Mesenchymal stem cell (in vitro differentiated cells and primary cell): ENCODE results near the gene ANKRA2.

Experiments used
- DNase-seq: peaks from one replicate; pipeline ENCODE4 v3.0.0-alpha.2; 2013
- H2AFZ ChIP-seq: one replicate; pipeline ENCODE4 v1.6.1; 2013; ENCODE audit warnings: low read depth, mild to moderate bottlenecking, control low read depth, inconsistent platforms, low read length, moderate library complexity
- H2AK5ac ChIP-seq: 2 replicates; pipeline ENCODE4 v1.6.1; 2013; ENCODE audit warnings: low read length, moderate library complexity, mild to moderate bottlenecking, inconsistent platforms; ENCODE audit not compliant: severe bottlenecking
- H2BK120ac ChIP-seq: one replicate; pipeline ENCODE4 v1.6.1; 2013; ENCODE audit warnings: low read depth, mild to moderate bottlenecking, inconsistent platforms, low read length, moderate library complexity
- H2BK12ac ChIP-seq, 2 experiments: one replicate each; pipeline ENCODE4 v1.6.1; 2013; ENCODE audit warnings: inconsistent platforms in 2 of 2, low read length in 2 of 2, mild to moderate bottlenecking in 2 of 2, moderate library complexity in 2 of 2, control low read depth in 1 of 2
- H2BK15ac ChIP-seq: one replicate; pipeline ENCODE4 v1.6.1; 2013; ENCODE audit warnings: mild to moderate bottlenecking, low read depth, inconsistent platforms; ENCODE audit not compliant: poor library complexity, severe bottlenecking
- H2BK5ac ChIP-seq: 2 replicates; pipeline ENCODE4 v1.6.1; 2013; ENCODE audit warnings: low read depth, mild to moderate bottlenecking, low read length, control low read depth, inconsistent platforms; ENCODE audit not compliant: poor library complexity, severe bottlenecking
- H3K14ac ChIP-seq, 2 experiments: one replicate each; pipeline ENCODE4 v1.6.1; 2013; ENCODE audit warnings: inconsistent platforms in 2 of 2, low read length in 2 of 2, control low read depth in 1 of 2, mild to moderate bottlenecking in 1 of 2, moderate library complexity in 1 of 2
- H3K18ac ChIP-seq, 2 experiments: one replicate each; pipeline ENCODE4 v1.6.1; 2013; ENCODE audit warnings: inconsistent platforms in 2 of 2, low read length in 2 of 2, control low read depth in 1 of 2, low read depth in 1 of 2, mild to moderate bottlenecking in 1 of 2
- H3K23ac ChIP-seq, 2 experiments: one replicate each; pipeline ENCODE4 v1.6.1; 2013; ENCODE audit warnings: inconsistent platforms in 2 of 2, low read length in 2 of 2, mild to moderate bottlenecking in 2 of 2, moderate library complexity in 2 of 2, control low read depth in 1 of 2
- H3K27ac ChIP-seq: 2 replicates; pipeline ENCODE4 v1.5.1; 2013; ENCODE audit warnings: mild to moderate bottlenecking, moderate library complexity, low read length, control low read depth, inconsistent platforms; ENCODE audit not compliant: poor library complexity, severe bottlenecking
- H3K27me3 ChIP-seq, 2 experiments: 2 replicates each; pipeline versions ENCODE4 v1.6.1 to v1.7.0; 2013; ENCODE audit warnings: low read length in 2 of 2, mild to moderate bottlenecking in 2 of 2, moderate library complexity in 2 of 2, control low read depth in 1 of 2, inconsistent platforms in 1 of 2; ENCODE audit not compliant: control insufficient read depth in 1 of 2, insufficient read depth in 1 of 2
- H3K36me3 ChIP-seq, 2 experiments: 2 replicates each; pipeline versions ENCODE4 v1.6.1 to v1.7.0; 2013; ENCODE audit warnings: low read length in 2 of 2, control low read depth in 1 of 2, inconsistent platforms in 1 of 2, low read depth in 1 of 2, mild to moderate bottlenecking in 1 of 2; ENCODE audit not compliant: insufficient read depth in 2 of 2, control insufficient read depth in 1 of 2
- H3K4ac ChIP-seq, 2 experiments: one replicate each; pipeline ENCODE4 v1.6.1; 2013; ENCODE audit warnings: inconsistent platforms in 2 of 2, low read length in 2 of 2, mild to moderate bottlenecking in 2 of 2, moderate library complexity in 2 of 2, control low read depth in 1 of 2, low read depth in 1 of 2
- H3K4me1 ChIP-seq: 2 replicates; pipeline ENCODE4 v1.6.1; 2013; ENCODE audit warnings: low read depth, low read length, control low read depth; ENCODE audit not compliant: control insufficient read depth, insufficient read depth
- H3K4me2 ChIP-seq: 2 replicates; pipeline ENCODE4 v1.6.1; 2013; ENCODE audit warnings: low read length, mild to moderate bottlenecking, inconsistent platforms; ENCODE audit not compliant: poor library complexity, severe bottlenecking
- H3K4me3 ChIP-seq, 2 experiments: 2 replicates each; pipeline versions ENCODE4 v1.5.1 to v1.7.0; 2013; ENCODE audit warnings: low read length in 2 of 2, mild to moderate bottlenecking in 2 of 2, control low read depth in 1 of 2, low read depth in 1 of 2; ENCODE audit not compliant: insufficient read depth in 1 of 2
- H3K79me1 ChIP-seq: replicated peaks from 2 replicates; pipeline ENCODE4 v1.6.1; 2013; ENCODE audit warnings: mild to moderate bottlenecking, control low read depth, low read length, inconsistent platforms; ENCODE audit not compliant: poor library complexity, severe bottlenecking
- H3K9ac ChIP-seq: 2 replicates; pipeline ENCODE4 v1.7.0; 2013; ENCODE audit warnings: mild to moderate bottlenecking, low read length, moderate library complexity
- H3K9me3 ChIP-seq: 2 replicates; pipeline ENCODE4 v1.7.0; 2013; ENCODE audit warnings: mild to moderate bottlenecking, low read length; ENCODE audit not compliant: control insufficient read depth
- H4K8ac ChIP-seq: one replicate; pipeline ENCODE4 v1.6.1; 2013; ENCODE audit warnings: inconsistent platforms, mild to moderate bottlenecking, low read length, moderate library complexity
- H4K91ac ChIP-seq: one replicate; pipeline ENCODE4 v1.6.1; 2013; ENCODE audit warnings: mild to moderate bottlenecking, low read length, inconsistent platforms
- WGBS: methylation state at CpG from one replicate; pipeline ENCODE4 v1.1.7; 2013; ENCODE audit warnings: mixed read lengths; 5-methylcytosine and 5-hydroxymethylcytosine counted together

The ANKRA2 gene

GRCh38 chr5:73596705-73597328 is 31.4 kb upstream of the ANKRA2 start:
- peaks cover 5% of the 10 kb centered on the region for H3K9me3 ChIP-seq

GRCh38 chr5:73592551-73592950 is 27.1 kb upstream of the ANKRA2 start:
- no peak overlapping the region for H2AFZ ChIP-seq
- peaks cover 3% of the 10 kb centered on the region for H3K4me1 ChIP-seq
- H3K9ac ChIP-seq: no peak overlapping the region
- no peaks in the 10 kb centered on the region for H3K9me3 ChIP-seq
- H2AK5ac ChIP-seq: no peak overlapping the region
- no peak overlapping the region for H4K91ac ChIP-seq
- peak overlapping the region; percentile 32 for H3K27ac ChIP-seq
- H3K79me1 ChIP-seq: no peaks in the 10 kb centered on the region
- H2BK120ac ChIP-seq: no peak overlapping the region
- H4K8ac ChIP-seq: no peak overlapping the region
- no peak overlapping the region for H3K4me3 ChIP-seq
- no peaks in the 10 kb centered on the region for H3K36me3 ChIP-seq
- no peak overlapping the region for H2BK15ac ChIP-seq
- H3K4me2 ChIP-seq: no peak overlapping the region
- no peak overlapping the region for H3K18ac ChIP-seq
- no peak overlapping the region for H2BK12ac ChIP-seq
- no peak overlapping the region for H3K23ac ChIP-seq
- H3K14ac ChIP-seq: no peak overlapping the region
- no peak overlapping the region for H3K4ac ChIP-seq
- no peaks in the 10 kb centered on the region for H3K27me3 ChIP-seq
- DNase-seq: no peak
- no peak overlapping the region for H2BK5ac ChIP-seq
- WGBS: 0% methylated on average over 1 of the region's 1 CpG

More at GRCh38 chr5:73596705-73597328, 31.4 kb upstream of the ANKRA2 start:
- no peak overlapping the region for H3K23ac ChIP-seq
- H3K14ac ChIP-seq: no peak overlapping the region
- H3K27ac ChIP-seq: no peak overlapping the region
- no peaks in the 10 kb centered on the region for H3K79me1 ChIP-seq
- H3K27me3 ChIP-seq: no peaks in the 10 kb centered on the region
- no peak overlapping the region for H2AK5ac ChIP-seq
- no peak overlapping the region for H4K8ac ChIP-seq
- no peak overlapping the region for H2BK15ac ChIP-seq
- no peak overlapping the region for H2BK120ac ChIP-seq
- H4K91ac ChIP-seq: no peak overlapping the region
- H3K4me1 ChIP-seq: peaks cover 1% of the 10 kb centered on the region
- H2BK12ac ChIP-seq: no peak overlapping the region
- H3K18ac ChIP-seq: no peak overlapping the region
- no peak overlapping the region for H3K9ac ChIP-seq
- no peak overlapping the region for H3K4me3 ChIP-seq
- no peak overlapping the region for H2BK5ac ChIP-seq
- no peak overlapping the region for H2AFZ ChIP-seq
- no peaks in the 10 kb centered on the region for H3K36me3 ChIP-seq
- peak; percentile 26 for DNase-seq
- H3K4ac ChIP-seq: no peak overlapping the region
- H3K4me2 ChIP-seq: no peak overlapping the region

DNA sequence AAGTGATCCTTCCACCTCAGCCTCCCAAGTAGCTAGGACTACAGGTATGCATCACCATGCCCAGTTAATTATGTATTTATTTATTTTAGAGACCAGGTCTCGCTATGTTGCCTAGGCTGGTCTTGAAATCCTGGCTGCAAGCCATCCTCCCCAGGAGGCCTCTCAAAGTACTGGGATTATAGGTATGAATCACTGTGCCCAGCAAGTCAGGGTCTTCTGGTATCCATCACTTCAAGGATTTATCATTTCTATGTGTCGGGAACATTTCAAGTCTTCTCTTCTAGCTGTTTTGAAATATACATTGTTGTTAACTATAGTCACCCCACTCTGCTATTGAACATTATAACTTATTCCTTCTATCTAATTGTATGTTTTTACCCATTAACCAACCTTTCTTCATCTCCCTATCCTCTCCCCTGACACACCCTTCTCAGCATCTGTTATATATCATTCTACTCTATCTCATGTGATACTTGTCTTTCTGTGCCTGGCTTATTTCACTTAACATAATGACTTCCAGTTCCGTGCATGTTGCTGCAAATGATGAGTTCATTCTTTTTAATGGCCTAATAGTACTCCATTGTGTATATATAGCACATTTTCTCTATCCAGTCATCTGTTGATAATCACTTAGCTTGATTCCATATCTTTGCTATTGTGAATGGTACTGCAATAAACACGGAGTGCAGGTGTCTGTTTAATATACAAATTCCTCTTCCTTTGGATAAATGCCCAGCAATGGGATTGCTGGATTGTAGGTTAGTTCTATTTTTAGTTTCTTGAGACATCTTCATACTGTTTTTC is 26.5 kb upstream of the ANKRA2 start:
- Histone ChIP-seq H4K91ac (no peak overlapping the region), H2BK120ac (no peak overlapping the region), H2BK15ac (no peak overlapping the region), H3K36me3 (no peaks in the 10 kb centered on the region), H3K27me3 (no peaks in the 10 kb centered on the region), H4K8ac (no peak overlapping the region), H3K23ac (no peak overlapping the region), H3K4ac (no peak overlapping the region), H3K27ac (peak overlapping the region; percentile 32), H3K4me3 (no peak overlapping the region), H3K18ac (peak overlapping the region in 1 of 2 experiments; percentile 48), H3K4me2 (no peak overlapping the region), H3K4me1 (peaks cover 3% of the 10 kb centered on the region), H2AK5ac (no peak overlapping the region), H2BK12ac (no peak overlapping the region), H3K9ac (no peak overlapping the region), H2BK5ac (no peak overlapping the region), H3K79me1 (no peaks in the 10 kb centered on the region), H2AFZ (no peak overlapping the region), H3K9me3 (no peaks in the 10 kb centered on the region), H3K14ac (no peak overlapping the region)
- WGBS: 0% methylated on average over 1 of the region's 4 CpGs
- DNase-seq: peak; percentile 84

GRCh38 chr5:73591102-73591695 is 25.8 kb upstream of the ANKRA2 start:
- peak overlapping the region in 1 of 2 experiments; percentile 48 for H3K18ac ChIP-seq
- H3K4ac ChIP-seq: no peak overlapping the region
- H3K4me2 ChIP-seq: no peak overlapping the region
- H3K36me3 ChIP-seq: no peaks in the 10 kb centered on the region
- WGBS: 35% methylated on average over 4 of the region's 4 CpGs
- no peak overlapping the region for H2BK12ac ChIP-seq
- DNase-seq: peak; percentile 86
- no peak overlapping the region for H3K9ac ChIP-seq
- no peak overlapping the region for H2BK120ac ChIP-seq
- H3K14ac ChIP-seq: no peak overlapping the region
- no peak overlapping the region for H4K8ac ChIP-seq
- H2AFZ ChIP-seq: no peak overlapping the region
- H2AK5ac ChIP-seq: no peak overlapping the region
- no peak overlapping the region for H2BK15ac ChIP-seq
- H3K79me1 ChIP-seq: no peaks in the 10 kb centered on the region
- H3K23ac ChIP-seq: no peak overlapping the region
- H3K27ac ChIP-seq: peak overlapping the region; percentile 32
- H3K9me3 ChIP-seq: no peaks in the 10 kb centered on the region
- H4K91ac ChIP-seq: no peak overlapping the region
- H3K4me1 ChIP-seq: peaks cover 3% of the 10 kb centered on the region
- H3K27me3 ChIP-seq: no peaks in the 10 kb centered on the region
- no peak overlapping the region for H2BK5ac ChIP-seq
- H3K4me3 ChIP-seq: no peak overlapping the region
